GM13977 (cell line): Measurements from ENCODE around the gene SMC4.

Source experiments
- DNase-seq: peaks from one replicate; pipeline ENCODE4 v3.0.0; 2012; ENCODE audit warnings: low spot score
- CTCF ChIP-seq: IDR thresholded peaks from 2 replicates; pipeline ENCODE4 v1.5.1; 2012; ENCODE audit warnings: mild to moderate bottlenecking, control low read depth; ENCODE audit not compliant: insufficient read depth; ENCODE audit errors: extremely low read depth, missing control alignments
- in situ Hi-C: fragments of 300-500 bp; cut with MboI; formaldehyde crosslinking; loops from one replicate; pipeline ENCODE4 v1.12.0; 2022; ENCODE audit warnings: low sequenced_read_pairs, low pct_unique_long_range_greater_than_20kb, mixed read lengths, inconsistent platforms; ENCODE audit not compliant: unreplicated experiment

Gene SMC4

DNA sequence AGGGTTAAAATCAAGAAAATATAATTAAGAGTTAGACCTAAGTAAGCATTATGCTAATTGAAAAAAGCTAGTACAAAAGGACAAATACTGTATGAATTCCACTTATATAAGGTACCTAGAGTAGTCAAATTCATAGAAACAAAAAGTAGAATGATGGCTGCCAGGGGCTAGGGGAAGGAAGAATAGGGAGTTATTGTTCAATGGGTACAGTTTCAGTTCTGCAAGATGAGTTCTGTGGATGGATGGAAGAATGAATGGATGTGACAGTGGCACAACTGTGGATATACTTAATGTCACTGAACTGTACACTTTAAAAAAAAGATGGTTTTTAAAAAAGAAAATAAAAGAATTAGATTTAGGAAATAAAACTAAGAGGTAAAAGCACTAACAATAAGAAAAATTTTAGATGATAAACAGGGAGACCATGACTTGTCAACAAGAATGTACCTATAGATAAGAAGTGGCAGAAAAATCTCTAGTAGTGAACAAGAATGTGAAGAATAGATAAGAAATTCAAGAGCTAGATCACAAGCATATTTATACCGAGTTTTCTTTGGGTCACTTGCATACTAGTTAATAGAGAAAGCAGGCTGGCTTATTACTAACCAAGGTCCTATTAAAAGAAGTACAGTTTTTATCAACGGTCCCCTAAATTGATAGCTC is 6.0 kb upstream of the SMC4 start:
- no peak for TF ChIP-seq CTCF
- in situ Hi-C loops = no loop called here
- no peak for DNase-seq

GRCh38 chr3:160394009-160394392 is 5.4 kb upstream of the SMC4 start:
- DNase-seq = no peak
- in situ Hi-C loops = no loop called here
- TF ChIP-seq CTCF = no peak

DNA sequence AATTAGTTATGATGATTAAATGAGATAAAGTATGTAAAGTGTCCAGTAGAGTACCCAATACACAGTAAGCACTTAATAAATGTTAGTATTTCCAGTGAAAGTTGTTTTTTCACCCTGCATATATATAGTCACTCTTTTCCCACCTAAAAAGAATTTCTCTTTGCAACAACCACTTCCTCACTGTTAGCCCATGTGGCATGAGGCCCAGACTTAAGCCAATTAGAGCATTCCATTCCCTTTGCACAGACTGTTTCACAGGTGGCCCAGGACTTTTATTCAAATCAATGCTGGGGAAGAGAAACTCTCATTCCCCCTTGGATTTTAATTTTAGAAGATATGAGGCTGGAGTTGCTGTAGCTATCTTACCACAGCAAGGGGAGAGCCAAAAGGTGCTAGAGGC is 4.2 kb upstream of the SMC4 start:
- DNase-seq = no peak
- in situ Hi-C loops = no loop called here
- no peak for TF ChIP-seq CTCF

GRCh38 chr3:160398820-160399124 is 678 bp upstream of the SMC4 start:
- no peak for DNase-seq
- no peak for TF ChIP-seq CTCF
- in situ Hi-C loops = no loop called here

GRCh38 chr3:160400030-160400701 is 716 bp downstream of the SMC4 start:
- in situ Hi-C loops = no loop called here

GRCh38 chr3:160400702-160401150 is 1.3 kb downstream of the SMC4 start:
- TF ChIP-seq CTCF = no peak
- peak; percentile 22 for DNase-seq
- in situ Hi-C loops = no loop called here

More at GRCh38 chr3:160400030-160400701, 716 bp downstream of the SMC4 start:
- DNase-seq = peak; percentile 25
- no peak for TF ChIP-seq CTCF
